Liver (tissue), 3 donors: ENCODE results near the gene IFNGR1.

Experiments
- EGR1 ChIP-seq, 2 donors: IDR thresholded peaks; 2 replicates each; pipeline ENCODE4 v1.6.1; 2016 to 2018; ENCODE audit warnings: antibody characterized with exemption in 2 of 2, low read depth in 2 of 2
- GABPA ChIP-seq, 2 donors: IDR thresholded peaks in 1 of 2; conservative IDR thresholded peaks in 1 of 2; 2 replicates each; pipeline ENCODE4 v1.6.1; 2016; ENCODE audit warnings: antibody characterized with exemption in 2 of 2, mild to moderate bottlenecking in 1 of 2, moderate library complexity in 1 of 2
- JUND ChIP-seq, 2 donors: IDR thresholded peaks; 2 replicates each; pipeline ENCODE4 v1.6.1; 2016; ENCODE audit warnings: antibody characterized with exemption in 2 of 2
- RAD21 ChIP-seq, 2 donors: IDR thresholded peaks; 2 replicates each; pipeline ENCODE4 v1.6.1; 2016; ENCODE audit warnings: antibody characterized with exemption in 2 of 2, mild to moderate bottlenecking in 2 of 2
- RXRA ChIP-seq, 2 donors: IDR thresholded peaks; 2 replicates each; pipeline ENCODE4 v1.6.1; 2017 to 2018; ENCODE audit warnings: antibody characterized with exemption in 2 of 2, mild to moderate bottlenecking in 1 of 2
- SP1 ChIP-seq: IDR thresholded peaks from 2 replicates; pipeline ENCODE4 v1.6.1; 2018; ENCODE audit warnings: antibody characterized with exemption, mild to moderate bottlenecking
- TAF1 ChIP-seq: conservative IDR thresholded peaks from 2 replicates; pipeline ENCODE4 v1.6.1; 2016; ENCODE audit warnings: antibody characterized with exemption, mild to moderate bottlenecking
- YY1 ChIP-seq: IDR thresholded peaks from 2 replicates; pipeline ENCODE4 v1.6.1; 2016; ENCODE audit warnings: antibody characterized with exemption, mild to moderate bottlenecking
- TF ChIP-seq, protein P1 (sequence below): IDR thresholded peaks from 2 replicates; pipeline ENCODE4 v1.6.1; 2016; ENCODE audit warnings: antibody characterized with exemption, mild to moderate bottlenecking
- TF ChIP-seq, protein P2 (sequence below): fragments of 150-350 bp; IDR thresholded peaks from 2 replicates; pipeline ENCODE4 v1.5.1; 2017; ENCODE audit warnings: improper control_type of control experiment, low read depth, low read length; ENCODE audit not compliant: missing input control
- TF ChIP-seq, protein P3 (sequence below): IDR thresholded peaks from 2 replicates; pipeline ENCODE4 v1.6.1; 2016; ENCODE audit warnings: antibody characterized with exemption
- donor health status: healthy.
- donor health status: healthy.

DNA sequence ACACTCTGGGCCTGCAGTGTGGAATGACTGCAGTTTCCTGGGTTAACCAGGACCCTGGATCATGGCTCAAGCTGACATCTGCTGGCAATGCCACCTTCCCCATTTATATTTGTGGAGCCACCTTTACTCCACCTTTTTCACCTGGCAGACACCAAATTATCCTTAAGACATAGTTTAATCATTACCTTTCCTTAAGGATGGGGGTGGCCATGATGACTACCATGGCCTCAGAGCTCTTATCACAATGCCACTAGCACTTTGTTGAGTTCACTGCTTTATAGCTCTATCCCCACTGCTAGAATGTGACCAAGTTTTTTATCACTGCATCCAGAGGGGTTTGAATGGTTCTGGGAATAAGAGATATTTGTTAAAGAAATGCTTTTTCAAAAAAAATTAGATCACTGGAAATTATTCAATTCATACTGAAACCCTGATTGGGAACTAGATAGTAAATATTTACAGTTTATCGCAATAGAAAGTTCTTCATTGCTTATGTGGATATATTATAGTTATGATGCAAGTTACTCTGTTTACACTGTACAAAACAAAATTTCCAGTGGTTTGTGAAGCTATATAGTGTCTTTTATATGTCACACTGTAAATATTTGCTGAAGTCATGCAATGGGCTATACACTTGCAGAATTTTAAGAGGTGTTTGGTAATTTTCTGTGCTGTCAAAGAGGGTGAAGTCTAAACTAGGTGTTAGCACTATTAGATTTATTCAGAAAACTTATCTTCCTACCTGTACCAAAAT is 37.3 kb upstream of the IFNGR1 start:
- TF ChIP-seq, protein P1, sequence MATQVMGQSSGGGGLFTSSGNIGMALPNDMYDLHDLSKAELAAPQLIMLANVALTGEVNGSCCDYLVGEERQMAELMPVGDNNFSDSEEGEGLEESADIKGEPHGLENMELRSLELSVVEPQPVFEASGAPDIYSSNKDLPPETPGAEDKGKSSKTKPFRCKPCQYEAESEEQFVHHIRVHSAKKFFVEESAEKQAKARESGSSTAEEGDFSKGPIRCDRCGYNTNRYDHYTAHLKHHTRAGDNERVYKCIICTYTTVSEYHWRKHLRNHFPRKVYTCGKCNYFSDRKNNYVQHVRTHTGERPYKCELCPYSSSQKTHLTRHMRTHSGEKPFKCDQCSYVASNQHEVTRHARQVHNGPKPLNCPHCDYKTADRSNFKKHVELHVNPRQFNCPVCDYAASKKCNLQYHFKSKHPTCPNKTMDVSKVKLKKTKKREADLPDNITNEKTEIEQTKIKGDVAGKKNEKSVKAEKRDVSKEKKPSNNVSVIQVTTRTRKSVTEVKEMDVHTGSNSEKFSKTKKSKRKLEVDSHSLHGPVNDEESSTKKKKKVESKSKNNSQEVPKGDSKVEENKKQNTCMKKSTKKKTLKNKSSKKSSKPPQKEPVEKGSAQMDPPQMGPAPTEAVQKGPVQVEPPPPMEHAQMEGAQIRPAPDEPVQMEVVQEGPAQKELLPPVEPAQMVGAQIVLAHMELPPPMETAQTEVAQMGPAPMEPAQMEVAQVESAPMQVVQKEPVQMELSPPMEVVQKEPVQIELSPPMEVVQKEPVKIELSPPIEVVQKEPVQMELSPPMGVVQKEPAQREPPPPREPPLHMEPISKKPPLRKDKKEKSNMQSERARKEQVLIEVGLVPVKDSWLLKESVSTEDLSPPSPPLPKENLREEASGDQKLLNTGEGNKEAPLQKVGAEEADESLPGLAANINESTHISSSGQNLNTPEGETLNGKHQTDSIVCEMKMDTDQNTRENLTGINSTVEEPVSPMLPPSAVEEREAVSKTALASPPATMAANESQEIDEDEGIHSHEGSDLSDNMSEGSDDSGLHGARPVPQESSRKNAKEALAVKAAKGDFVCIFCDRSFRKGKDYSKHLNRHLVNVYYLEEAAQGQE = no peak
- TF ChIP-seq, protein P2, sequence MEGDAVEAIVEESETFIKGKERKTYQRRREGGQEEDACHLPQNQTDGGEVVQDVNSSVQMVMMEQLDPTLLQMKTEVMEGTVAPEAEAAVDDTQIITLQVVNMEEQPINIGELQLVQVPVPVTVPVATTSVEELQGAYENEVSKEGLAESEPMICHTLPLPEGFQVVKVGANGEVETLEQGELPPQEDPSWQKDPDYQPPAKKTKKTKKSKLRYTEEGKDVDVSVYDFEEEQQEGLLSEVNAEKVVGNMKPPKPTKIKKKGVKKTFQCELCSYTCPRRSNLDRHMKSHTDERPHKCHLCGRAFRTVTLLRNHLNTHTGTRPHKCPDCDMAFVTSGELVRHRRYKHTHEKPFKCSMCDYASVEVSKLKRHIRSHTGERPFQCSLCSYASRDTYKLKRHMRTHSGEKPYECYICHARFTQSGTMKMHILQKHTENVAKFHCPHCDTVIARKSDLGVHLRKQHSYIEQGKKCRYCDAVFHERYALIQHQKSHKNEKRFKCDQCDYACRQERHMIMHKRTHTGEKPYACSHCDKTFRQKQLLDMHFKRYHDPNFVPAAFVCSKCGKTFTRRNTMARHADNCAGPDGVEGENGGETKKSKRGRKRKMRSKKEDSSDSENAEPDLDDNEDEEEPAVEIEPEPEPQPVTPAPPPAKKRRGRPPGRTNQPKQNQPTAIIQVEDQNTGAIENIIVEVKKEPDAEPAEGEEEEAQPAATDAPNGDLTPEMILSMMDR = no peak
- TF ChIP-seq GABPA (IDR thresholded peaks at IDR 0.05 in 1 of 2, conservative IDR thresholded peaks at IDR 0.05 in 1 of 2) = no peak
- no peak for TF ChIP-seq EGR1 (IDR thresholded peaks at IDR 0.05; ENCODE audit: low read depth in 2 of 2)
- no peak for TF ChIP-seq JUND (IDR thresholded peaks at IDR 0.05)
- no peak for TF ChIP-seq RXRA (IDR thresholded peaks at IDR 0.05)
- no peak for TF ChIP-seq TAF1
- TF ChIP-seq SP1 = no peak
- TF ChIP-seq, protein P3, sequence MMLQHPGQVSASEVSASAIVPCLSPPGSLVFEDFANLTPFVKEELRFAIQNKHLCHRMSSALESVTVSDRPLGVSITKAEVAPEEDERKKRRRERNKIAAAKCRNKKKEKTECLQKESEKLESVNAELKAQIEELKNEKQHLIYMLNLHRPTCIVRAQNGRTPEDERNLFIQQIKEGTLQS = no peak
- TF ChIP-seq RAD21 (IDR thresholded peaks at IDR 0.05) = no peak
- no peak for TF ChIP-seq YY1
